GM13977 (cell line): ENCODE measurements around the gene TNFAIP8L2.

Experiments
- DNase-seq: peaks from one replicate; pipeline ENCODE4 v3.0.0; 2012; ENCODE audit warnings: low spot score
- CTCF ChIP-seq: IDR thresholded peaks from 2 replicates; pipeline ENCODE4 v1.5.1; 2012; ENCODE audit warnings: mild to moderate bottlenecking, control low read depth; ENCODE audit not compliant: insufficient read depth; ENCODE audit errors: extremely low read depth, missing control alignments
- in situ Hi-C: fragments of 300-500 bp; cut with MboI; formaldehyde crosslinking; loops from one replicate; pipeline ENCODE4 v1.12.0; 2022; ENCODE audit warnings: low sequenced_read_pairs, low pct_unique_long_range_greater_than_20kb, mixed read lengths, inconsistent platforms; ENCODE audit not compliant: unreplicated experiment

Gene TNFAIP8L2

DNA sequence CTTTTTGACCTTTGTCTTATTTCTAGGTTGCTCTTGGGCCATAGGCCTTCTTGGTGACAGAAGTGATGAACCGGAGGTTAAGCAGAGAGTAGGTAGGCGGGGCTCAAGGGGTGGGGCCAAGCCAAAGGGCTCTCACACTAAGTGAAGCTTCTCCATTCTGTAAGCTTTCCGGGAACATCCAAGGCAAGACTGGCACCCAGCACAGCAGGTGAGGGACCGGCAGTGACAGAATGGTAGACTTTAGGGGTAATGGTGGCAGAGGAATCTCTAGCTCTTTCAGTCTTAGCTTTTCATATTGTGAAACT lies at the start of gene TNFAIP8L2:
Gene TNFAIP8L2, plus strand, starts transcription at position 135 of the 305 bp plus-strand sequence. CDS start 2,049 bp downstream, outside the sequence.
- in situ Hi-C loops, result no loop called here
- no peak for TF ChIP-seq CTCF
- no peak for DNase-seq

DNA sequence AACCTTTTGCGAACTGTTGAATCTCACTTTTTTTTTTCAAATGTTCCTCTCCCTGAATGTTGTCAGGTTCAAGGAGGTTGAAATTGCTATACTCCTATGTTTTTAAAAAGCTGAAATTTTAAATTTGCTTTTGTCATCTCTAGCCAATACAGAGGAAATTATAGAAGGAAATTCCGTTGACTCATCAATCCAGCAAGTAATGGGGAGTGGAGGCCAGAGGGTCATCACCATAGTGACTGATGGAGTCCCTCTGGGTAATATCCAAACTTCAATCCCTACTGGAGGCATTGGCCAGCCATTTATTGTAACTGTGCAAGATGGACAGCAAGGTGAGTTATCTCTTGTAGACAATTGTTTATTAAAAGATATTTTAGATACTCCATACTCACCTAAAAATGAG lies 49.6 kb upstream of the TNFAIP8L2 start:
- no peak for TF ChIP-seq CTCF
- no peak for DNase-seq
- in situ Hi-C loops, result no loop called here

DNA sequence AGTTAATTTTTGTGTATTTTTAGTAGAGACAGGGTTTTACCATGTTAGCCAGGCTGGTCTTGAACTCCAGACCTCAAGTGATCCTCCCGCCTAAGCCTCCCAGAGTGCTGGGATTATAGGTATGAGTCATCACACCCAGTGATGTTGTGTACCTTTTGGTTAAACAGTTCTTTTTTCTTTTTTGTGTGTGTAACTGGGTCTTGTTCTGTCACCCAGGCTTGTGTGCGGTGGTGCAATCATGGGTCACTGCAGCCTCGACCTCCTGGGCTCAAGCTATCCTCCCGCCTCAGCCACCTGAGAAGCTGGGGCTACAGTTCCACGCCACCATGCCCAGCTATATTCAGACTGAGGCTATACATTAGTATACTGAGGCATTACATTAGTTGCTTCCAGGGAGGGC lies 48.1 kb upstream of the TNFAIP8L2 start:
- no peak for TF ChIP-seq CTCF
- DNase-seq, result no peak
- in situ Hi-C loops, result no loop called here

GRCh38 chr1:151113877-151114276 lies 42.6 kb upstream of the TNFAIP8L2 start:
- TF ChIP-seq CTCF, result no peak

DNA sequence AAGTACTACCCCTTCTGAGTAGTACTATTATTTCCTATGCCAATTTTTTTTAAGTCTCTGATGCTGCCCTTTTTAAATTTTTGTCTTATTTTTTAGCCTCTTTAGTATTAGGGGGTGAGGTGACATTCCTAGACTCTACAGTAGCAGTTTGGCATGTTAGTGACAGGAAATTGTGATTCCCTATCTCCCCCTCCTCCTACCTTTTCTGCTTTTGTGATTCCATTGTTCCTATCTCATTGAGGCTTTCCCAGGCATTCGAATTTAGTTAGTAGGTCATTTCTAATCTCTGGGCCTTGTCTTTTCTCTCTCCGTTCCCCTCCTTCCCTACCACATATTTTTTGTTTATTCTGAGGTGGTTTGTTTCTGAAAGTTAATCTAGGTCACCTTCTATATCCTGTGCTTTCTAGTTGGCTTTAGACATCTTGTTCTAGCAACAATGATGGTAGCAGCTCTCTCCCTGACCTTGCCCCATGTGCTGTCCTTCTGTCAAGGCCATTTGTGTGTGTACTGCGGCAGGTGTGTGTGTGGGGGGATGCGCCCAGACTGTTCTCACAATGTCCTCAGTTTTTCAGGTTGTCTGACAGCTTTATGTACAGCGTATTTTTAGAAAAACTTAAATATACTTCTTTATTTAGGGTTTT lies 31.6 kb upstream of the TNFAIP8L2 start:
- no peak for TF ChIP-seq CTCF
- DNase-seq, result no peak
- in situ Hi-C loops, result no loop called here

More at GRCh38 chr1:151113877-151114276, 42.6 kb upstream of the TNFAIP8L2 start:
- DNase-seq, result no peak
- in situ Hi-C loops, result no loop called here

- no peak for TF ChIP-seq CTCF
- in situ Hi-C loops, result no loop called here
- DNase-seq, result no peak
Observed at GRCh38 chr1:151128800-151129199, 27.6 kb upstream of the TNFAIP8L2 start.
